ENCODE measurements around the gene SLC41A1.

The SLC41A1 gene

DNA sequence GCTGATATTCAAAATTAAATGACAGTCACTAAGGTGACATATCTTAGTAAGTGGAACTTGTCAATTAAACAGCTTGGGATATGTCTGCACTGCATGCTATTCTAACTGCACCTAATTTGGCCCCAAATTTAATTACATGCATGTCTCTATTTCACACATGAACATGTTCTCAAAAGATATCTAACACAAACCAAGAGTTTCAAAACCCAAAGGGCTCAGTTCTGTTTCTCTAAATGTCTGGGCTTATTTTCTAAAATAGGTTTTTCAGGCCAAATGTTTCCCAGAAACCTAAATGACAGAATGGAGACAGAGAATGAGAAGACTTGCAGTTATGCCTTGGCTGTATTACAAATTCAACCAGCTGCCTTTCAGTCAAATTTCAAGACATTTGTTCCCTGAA is 49.0 kb downstream of the SLC41A1 start:
- TF ChIP-seq, protein P1, sequence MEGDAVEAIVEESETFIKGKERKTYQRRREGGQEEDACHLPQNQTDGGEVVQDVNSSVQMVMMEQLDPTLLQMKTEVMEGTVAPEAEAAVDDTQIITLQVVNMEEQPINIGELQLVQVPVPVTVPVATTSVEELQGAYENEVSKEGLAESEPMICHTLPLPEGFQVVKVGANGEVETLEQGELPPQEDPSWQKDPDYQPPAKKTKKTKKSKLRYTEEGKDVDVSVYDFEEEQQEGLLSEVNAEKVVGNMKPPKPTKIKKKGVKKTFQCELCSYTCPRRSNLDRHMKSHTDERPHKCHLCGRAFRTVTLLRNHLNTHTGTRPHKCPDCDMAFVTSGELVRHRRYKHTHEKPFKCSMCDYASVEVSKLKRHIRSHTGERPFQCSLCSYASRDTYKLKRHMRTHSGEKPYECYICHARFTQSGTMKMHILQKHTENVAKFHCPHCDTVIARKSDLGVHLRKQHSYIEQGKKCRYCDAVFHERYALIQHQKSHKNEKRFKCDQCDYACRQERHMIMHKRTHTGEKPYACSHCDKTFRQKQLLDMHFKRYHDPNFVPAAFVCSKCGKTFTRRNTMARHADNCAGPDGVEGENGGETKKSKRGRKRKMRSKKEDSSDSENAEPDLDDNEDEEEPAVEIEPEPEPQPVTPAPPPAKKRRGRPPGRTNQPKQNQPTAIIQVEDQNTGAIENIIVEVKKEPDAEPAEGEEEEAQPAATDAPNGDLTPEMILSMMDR (IDR thresholded peaks at IDR 0.05; ENCODE audit: insufficient read depth, low read depth, low read length, missing control alignments), result no peak
- H3K4me3 ChIP-seq (ENCODE audit: low read depth, low read length), result no peak overlapping the region
- peak; percentile 61 for DNase-seq (ENCODE audit: low read depth)

DNA sequence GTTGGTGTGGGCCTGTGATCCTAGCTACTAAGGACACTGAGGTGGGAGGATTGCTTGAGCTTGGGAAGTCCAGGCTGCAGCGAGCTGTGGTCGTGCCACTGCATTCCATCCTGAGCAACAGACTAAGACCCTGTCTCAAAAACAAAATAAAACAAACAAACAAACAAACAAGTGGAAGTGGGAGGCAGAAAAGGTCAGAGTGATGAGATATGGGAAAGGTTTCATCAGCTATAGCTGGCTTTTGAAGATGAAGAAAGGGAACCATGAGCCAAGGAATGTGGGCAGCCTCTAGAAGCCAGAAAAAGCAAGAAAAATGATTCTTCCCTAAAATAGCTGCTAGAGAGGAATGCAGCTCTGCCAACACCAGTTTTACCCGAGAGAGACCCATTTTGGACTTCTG is 52.4 kb downstream of the SLC41A1 start:
- no peak overlapping the region for H3K4me3 ChIP-seq (ENCODE audit: low read depth, low read length)
- TF ChIP-seq, protein P1 (IDR thresholded peaks at IDR 0.05; ENCODE audit: insufficient read depth, low read depth, low read length, missing control alignments), result no peak
- DNase-seq (ENCODE audit: low read depth), result no peak

DNA sequence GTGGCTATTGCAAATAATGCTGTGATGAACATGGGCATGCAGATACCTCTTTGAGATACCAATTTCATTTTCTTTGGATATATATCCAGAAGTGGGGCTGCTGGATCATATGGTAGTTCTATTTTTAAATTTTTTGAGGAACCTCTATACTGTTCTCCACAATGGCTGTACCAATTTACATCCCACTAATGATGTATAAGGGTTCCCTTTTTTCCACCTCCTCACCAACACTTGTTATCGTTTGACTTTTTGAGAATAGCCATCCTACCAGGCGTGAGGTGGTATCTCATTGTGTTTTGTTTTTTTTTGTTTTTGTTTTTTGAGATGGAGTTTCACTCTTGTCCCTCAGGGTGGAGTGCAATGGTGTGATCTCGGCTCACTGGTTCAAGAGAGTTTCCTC is 56.4 kb downstream of the SLC41A1 start:
- TF ChIP-seq, protein P1 (IDR thresholded peaks at IDR 0.05; ENCODE audit: insufficient read depth, low read depth, low read length, missing control alignments), result no peak
- no peak for DNase-seq (ENCODE audit: low read depth)
- H3K4me3 ChIP-seq (ENCODE audit: low read depth, low read length), result no peak overlapping the region

DNA sequence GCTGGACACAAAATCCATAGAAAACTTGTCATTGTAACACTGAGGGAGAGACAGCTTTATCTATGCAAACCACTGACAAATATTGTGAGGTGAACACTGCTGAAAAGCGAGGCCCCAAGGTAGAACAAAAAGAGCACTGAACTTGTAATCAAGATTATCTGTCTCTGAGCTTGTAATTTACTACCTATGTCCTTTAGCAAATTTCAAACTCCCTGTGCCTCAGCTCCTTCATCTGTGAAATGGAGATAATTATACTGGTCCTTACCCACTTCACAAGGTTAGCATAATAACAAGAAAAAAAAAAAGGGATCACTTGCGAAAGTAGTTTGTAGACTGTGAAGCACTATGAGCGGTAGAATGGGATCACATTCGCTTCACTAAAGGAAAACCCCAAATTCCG is 58.1 kb downstream of the SLC41A1 start:
- TF ChIP-seq, protein P1 (IDR thresholded peaks at IDR 0.05; ENCODE audit: insufficient read depth, low read depth, low read length, missing control alignments), result no peak
- DNase-seq (ENCODE audit: low read depth), result no peak
- H3K4me3 ChIP-seq (ENCODE audit: low read depth, low read length), result no peak overlapping the region

DNA sequence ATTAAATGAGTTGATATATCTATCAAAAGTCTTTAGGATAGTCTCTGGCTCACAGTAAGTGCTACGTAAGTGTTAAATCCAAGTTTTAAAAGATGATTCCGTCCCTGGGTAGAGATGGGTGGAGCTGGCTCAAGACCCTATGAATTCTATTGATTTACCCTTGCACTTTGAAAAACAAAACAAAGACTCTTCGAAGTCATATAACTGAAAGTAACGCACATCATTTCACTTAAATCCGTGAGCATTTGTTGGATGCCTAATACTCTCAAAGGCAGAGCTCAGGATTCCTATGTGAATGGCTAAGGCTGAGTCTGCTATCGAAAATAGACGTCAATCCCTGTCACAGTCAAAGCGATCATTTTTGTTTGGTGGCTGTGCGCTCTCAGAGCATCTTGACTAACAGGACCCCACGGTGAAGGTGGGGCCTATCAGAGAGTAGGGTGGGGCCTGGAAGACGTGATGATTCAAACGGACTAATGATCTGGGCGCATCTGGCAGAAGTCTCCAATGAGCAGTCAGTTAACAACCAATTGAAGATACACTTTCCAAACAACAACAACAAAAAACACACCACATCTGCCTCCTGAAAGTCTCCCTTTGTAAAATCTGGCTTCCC is 61.9 kb downstream of the SLC41A1 start:
- TF ChIP-seq, protein P1 (IDR thresholded peaks at IDR 0.05; ENCODE audit: insufficient read depth, low read depth, low read length, missing control alignments), result no peak
- DNase-seq (ENCODE audit: low read depth), result peak; percentile 59
- no peak overlapping the region for H3K4me3 ChIP-seq (ENCODE audit: low read depth, low read length)

DNA sequence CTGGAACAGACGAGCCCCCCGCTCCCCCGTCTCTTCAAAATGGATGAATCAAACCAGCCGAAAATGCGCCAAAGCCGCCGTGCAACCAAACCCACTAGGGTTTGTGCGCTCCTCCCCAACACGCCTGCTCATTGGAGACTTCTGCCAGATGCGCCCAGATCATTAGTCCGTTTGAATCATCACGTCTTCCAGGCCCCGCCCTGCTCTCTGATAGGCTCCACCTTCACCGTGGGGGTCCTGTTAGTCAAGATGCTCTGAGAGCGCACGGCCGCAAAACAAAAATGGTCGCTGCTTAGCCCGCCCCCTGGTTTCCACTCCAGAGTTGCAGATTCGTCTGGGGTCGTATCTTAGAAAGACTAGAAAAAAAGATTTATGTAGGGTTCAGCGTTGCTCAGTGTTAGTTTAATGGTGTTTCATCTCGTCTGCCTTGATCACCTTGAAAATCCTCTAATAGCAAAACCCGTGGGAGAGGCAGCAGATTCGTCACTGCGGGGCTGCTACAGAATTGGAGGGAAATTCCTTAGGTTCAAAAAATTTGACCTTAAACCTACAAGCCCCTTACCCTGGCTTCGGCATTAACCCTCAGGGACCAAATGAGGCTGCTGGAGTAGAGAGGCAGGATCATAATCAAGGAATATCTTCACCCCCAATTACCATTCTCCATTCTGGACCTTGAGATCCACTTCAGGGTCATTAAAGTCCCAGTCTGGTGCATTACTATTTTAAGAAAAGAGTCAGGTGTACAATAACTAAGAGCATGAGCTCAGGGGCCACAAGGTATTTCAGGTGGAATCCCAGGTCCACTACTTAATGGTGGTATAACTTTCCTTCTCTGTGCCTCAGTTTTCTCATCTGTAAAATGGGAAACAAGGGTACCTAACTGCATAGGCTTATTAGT is 62.6 kb downstream of the SLC41A1 start, which contains the start of gene NUCKS1:
TSS of gene NUCKS1 (minus strand) at position 45 of the 898 bp plus-strand sequence. CDS start 209 bp downstream, outside the sequence.
- TF ChIP-seq, protein P1 (IDR thresholded peaks at IDR 0.05; ENCODE audit: insufficient read depth, low read depth, low read length, missing control alignments), result no peak
- peak; percentile 100 for DNase-seq (ENCODE audit: low read depth)
- H3K4me3 ChIP-seq (ENCODE audit: low read depth, low read length), result peak within 1 kb of the TSS; percentile 66
